Osteoblast (primary cell): Measurements from ENCODE around the gene ELF2. TPM values are rescaled to one million over a fixed set of nuclear protein-coding genes. Genes with fewer than 3 reads are reported as not detected.

Experiments
- DNase-seq: peaks from one replicate; pipeline ENCODE4 v3.0.0; 2011; ENCODE audit warnings: low spot score, mixed read lengths; ENCODE audit not compliant: insufficient read length; ENCODE audit errors: missing footprints
- H2AFZ ChIP-seq: 2 replicates; pipeline ENCODE4 v1.6.0; 2011; ENCODE audit warnings: mild to moderate bottlenecking, low read length
- H3K27ac ChIP-seq: 2 replicates; pipeline ENCODE4 v1.5.1; 2011; ENCODE audit warnings: mild to moderate bottlenecking, low read depth, low read length, moderate library complexity
- H3K27me3 ChIP-seq: 2 replicates; pipeline ENCODE4 v1.6.0; 2012; ENCODE audit warnings: mild to moderate bottlenecking, control low read depth, inconsistent platforms, low read length, moderate library complexity; ENCODE audit not compliant: insufficient read depth
- H3K36me3 ChIP-seq: 2 replicates; pipeline ENCODE4 v1.5.1; 2011; ENCODE audit warnings: mild to moderate bottlenecking, low read length, control low read depth, moderate library complexity; ENCODE audit not compliant: insufficient read depth
- H3K4me1 ChIP-seq: 2 replicates; pipeline ENCODE4 v1.5.1; 2011; ENCODE audit warnings: mild to moderate bottlenecking, low read length, control low read depth, moderate library complexity; ENCODE audit not compliant: insufficient read depth
- H3K4me2 ChIP-seq: 2 replicates; pipeline ENCODE4 v1.6.0; 2011; ENCODE audit warnings: mild to moderate bottlenecking, low read length; ENCODE audit not compliant: insufficient read depth
- H3K4me3 ChIP-seq: fragments of 200-600 bp; sonication (generic); 3 replicates; pipeline ENCODE4 v1.5.1; 2012; ENCODE audit warnings: mild to moderate bottlenecking, low read length, inconsistent platforms; ENCODE audit not compliant: insufficient read depth
- H3K79me2 ChIP-seq: 2 replicates; pipeline ENCODE4 v1.6.0; 2012; ENCODE audit warnings: mild to moderate bottlenecking, low read length, control low read depth, inconsistent platforms; ENCODE audit not compliant: insufficient read depth
- H3K9me3 ChIP-seq: 2 replicates; pipeline ENCODE4 v1.5.1; 2011; ENCODE audit warnings: low read depth, low read length, control low read depth
- H4K20me1 ChIP-seq: 2 replicates; pipeline ENCODE4 v1.6.0; 2012; ENCODE audit warnings: mild to moderate bottlenecking, low read length, control low read depth; ENCODE audit not compliant: insufficient read depth
- total RNA-seq: library from RNA; depleted of rRNA; stranded (reverse); fragments of >200 nt; gene quantifications from 2 replicates; pipeline ENCODE4 v1.2.3, GENCODE V29; 2012
- TF ChIP-seq, protein P1 (sequence below): IDR thresholded peaks from 2 replicates; pipeline ENCODE4 v1.5.1; 2011; ENCODE audit warnings: mild to moderate bottlenecking, low read depth, low read length, moderate library complexity; ENCODE audit errors: extremely low read depth

The ELF2 gene
- total RNA-seq, 1 donor, result 52.1 TPM

DNA sequence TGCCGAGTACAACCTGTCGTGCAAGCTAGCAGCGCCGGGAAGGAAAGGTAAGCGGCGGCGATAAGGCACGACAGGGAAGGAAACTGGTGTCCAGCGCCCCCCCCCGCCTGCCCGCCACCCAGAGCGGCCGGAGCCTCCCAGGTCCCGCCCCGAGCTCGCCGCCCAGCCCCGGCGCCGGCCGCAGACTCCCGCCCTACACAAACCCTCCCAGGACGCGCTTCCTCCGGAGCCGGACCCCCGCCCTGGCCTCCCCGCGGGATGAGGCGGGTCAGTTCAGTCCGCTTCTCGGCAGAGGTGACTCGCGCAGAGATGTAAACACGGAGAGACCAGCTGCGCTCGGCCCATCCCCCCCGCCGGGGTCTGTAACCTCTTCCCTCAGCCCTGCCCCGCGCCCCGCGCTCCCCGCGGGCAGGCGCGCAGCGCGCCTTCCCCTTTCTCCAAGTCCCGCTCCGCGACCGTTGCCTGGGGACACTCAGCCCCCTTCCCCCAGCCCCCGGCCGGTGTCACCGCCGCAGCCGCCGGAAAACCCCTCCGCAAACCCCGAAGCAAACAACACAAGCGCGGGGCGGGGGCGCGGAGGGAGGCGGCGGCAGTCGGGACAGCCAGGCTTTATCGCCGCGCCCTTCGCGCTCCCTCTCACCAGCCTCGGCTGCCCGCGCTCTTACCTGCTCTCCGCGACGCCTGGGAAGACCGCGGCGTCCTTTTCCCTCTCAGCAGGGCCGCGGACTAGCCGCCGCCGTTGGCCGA is 543 bp downstream of the ELF2 start:
- Histone ChIP-seq H3K79me2 (peaks cover 19% of the 10 kb centered on the region), H3K27me3 (no peaks in the 10 kb centered on the region), H3K4me3 (peak overlapping the region; percentile 90), H4K20me1 (no peaks in the 10 kb centered on the region), H3K9me3 (no peaks in the 10 kb centered on the region), H3K4me1 (peaks cover 21% of the 10 kb centered on the region), H3K36me3 (no peaks in the 10 kb centered on the region), H3K27ac (peak overlapping the region; percentile 44), H3K4me2 (peak overlapping the region; percentile 88), H2AFZ (peak overlapping the region; percentile 96)
- TF ChIP-seq, protein P1, sequence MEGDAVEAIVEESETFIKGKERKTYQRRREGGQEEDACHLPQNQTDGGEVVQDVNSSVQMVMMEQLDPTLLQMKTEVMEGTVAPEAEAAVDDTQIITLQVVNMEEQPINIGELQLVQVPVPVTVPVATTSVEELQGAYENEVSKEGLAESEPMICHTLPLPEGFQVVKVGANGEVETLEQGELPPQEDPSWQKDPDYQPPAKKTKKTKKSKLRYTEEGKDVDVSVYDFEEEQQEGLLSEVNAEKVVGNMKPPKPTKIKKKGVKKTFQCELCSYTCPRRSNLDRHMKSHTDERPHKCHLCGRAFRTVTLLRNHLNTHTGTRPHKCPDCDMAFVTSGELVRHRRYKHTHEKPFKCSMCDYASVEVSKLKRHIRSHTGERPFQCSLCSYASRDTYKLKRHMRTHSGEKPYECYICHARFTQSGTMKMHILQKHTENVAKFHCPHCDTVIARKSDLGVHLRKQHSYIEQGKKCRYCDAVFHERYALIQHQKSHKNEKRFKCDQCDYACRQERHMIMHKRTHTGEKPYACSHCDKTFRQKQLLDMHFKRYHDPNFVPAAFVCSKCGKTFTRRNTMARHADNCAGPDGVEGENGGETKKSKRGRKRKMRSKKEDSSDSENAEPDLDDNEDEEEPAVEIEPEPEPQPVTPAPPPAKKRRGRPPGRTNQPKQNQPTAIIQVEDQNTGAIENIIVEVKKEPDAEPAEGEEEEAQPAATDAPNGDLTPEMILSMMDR, result no peak
- DNase-seq, result peak; percentile 92

DNA sequence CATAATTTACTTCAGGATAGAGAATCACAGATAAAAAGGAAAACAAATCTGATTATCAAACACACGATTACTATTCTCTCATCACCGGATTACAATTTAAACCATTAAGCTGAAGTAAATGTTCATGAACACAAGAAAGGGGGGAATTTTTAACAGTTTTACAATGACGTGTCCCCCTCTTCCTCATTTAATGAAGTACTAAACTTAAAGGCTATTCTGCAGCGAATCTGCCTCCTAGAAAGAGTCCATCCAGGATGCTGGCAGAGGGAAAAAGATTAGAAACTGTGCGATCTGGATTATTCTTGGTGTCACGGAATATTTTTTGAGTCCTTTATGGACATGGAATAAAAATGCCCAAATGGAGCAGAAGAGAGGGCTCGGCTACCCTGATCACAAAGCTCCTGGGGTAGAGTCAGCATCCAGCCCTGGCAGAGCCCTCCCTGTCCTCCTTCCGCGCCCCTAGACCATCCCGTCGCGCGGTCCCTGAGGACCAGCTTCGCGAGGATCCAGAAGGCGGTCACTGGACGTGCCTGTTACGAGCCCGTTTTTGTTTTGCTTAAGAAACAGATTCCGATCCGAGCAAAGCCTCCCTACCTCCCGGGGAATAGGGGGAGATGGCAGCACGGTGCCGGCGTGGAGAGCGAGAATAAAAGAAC is 1.2 kb downstream of the ELF2 start:
- peak overlapping the region; percentile 44 for H3K27ac ChIP-seq
- H3K4me3 ChIP-seq, result peak overlapping the region; percentile 90
- peak overlapping the region; percentile 96 for H2AFZ ChIP-seq
- peak overlapping the region; percentile 88 for H3K4me2 ChIP-seq
- H3K79me2 ChIP-seq, result peaks cover 25% of the 10 kb centered on the region
- peaks cover 21% of the 10 kb centered on the region for H3K4me1 ChIP-seq
- H4K20me1 ChIP-seq, result peaks cover 3% of the 10 kb centered on the region
- no peaks in the 10 kb centered on the region for H3K9me3 ChIP-seq
- no peaks in the 10 kb centered on the region for H3K36me3 ChIP-seq
- TF ChIP-seq, protein P1, result no peak
- no peaks in the 10 kb centered on the region for H3K27me3 ChIP-seq
- no peak for DNase-seq

GRCh38 chr4:139171876-139172691 is 4.9 kb downstream of the ELF2 start:
- Histone ChIP-seq H3K79me2 (peaks cover 34% of the 10 kb centered on the region), H3K4me3 (peak overlapping the region; percentile 27), H4K20me1 (peaks cover 3% of the 10 kb centered on the region), H3K9me3 (no peaks in the 10 kb centered on the region), H3K27me3 (no peaks in the 10 kb centered on the region), H3K4me2 (peak overlapping the region; percentile 60), H3K27ac (peak overlapping the region; percentile 13), H3K4me1 (peaks cover 21% of the 10 kb centered on the region), H2AFZ (peak overlapping the region; percentile 59), H3K36me3 (no peaks in the 10 kb centered on the region)
- TF ChIP-seq, protein P1, result no peak
- DNase-seq, result peak; percentile 80
